ENCODE results near the gene IGF1R. TPM values are rescaled to one million over a fixed set of nuclear protein-coding genes. Genes with fewer than 3 reads are reported as not detected.

The IGF1R gene
- total and polyA plus RNA-seq, 2 of the 8 experiments (the other 6 are each of a cell fraction or from before 2014, with no cell fraction given): 32.9 to 109 TPM

- H3K27me3 ChIP-seq (replicated peaks in 1 of 4; ENCODE audit: control insufficient read depth in 3 of 4, extremely low read depth in 1 of 4, insufficient read depth in 3 of 4, low read length in 3 of 4): no peaks in the 10 kb centered on the region; a peak in 2 of 7 replicates
- H3K4ac ChIP-seq (replicated peaks; ENCODE audit: insufficient read length, low read depth, low read length): no peak overlapping the region
- H3K79me1 ChIP-seq (ENCODE audit: low read depth, low read length): no peaks in the 10 kb centered on the region
- no peak for DNase-seq (ENCODE audit: low read depth in 1 of 2, low spot score in 2 of 2)
- H2AK5ac ChIP-seq (ENCODE audit: low read depth, low read length): no peak overlapping the region
- no peak for FAIRE-seq
- no peaks in the 10 kb centered on the region for H3K23me2 ChIP-seq (ENCODE audit: low read depth, low read length)
- H2BK20ac ChIP-seq (ENCODE audit: low read length): no peak overlapping the region
- no peak overlapping the region for H2BK120ac ChIP-seq (replicated peaks; ENCODE audit: low read depth, low read length)
- no peak overlapping the region for H3K4me3 ChIP-seq (ENCODE audit: extremely low read depth in 1 of 4, insufficient read depth in 2 of 4, low read depth in 3 of 4, low read length in 4 of 4)
- no peak overlapping the region for H3K23ac ChIP-seq (ENCODE audit: insufficient read length)
- H3K27ac ChIP-seq (ENCODE audit: low read depth, low read length): no peak overlapping the region
- 86% methylated on average over 3 of the region's 3 CpGs; no CpG with 5 or more reads in 1 of the 2 experiments for WGBS, 2 experiments (ENCODE audit: extremely low coverage in 1 of 2, insufficient coverage in 1 of 2, insufficient read length in 1 of 2, insufficient replicate concordance in 2 of 2, low coverage in 1 of 2, low lambda C conversion rate in 2 of 2, missing lambda C conversion rate in 1 of 2)
- no peak overlapping the region for H2AFZ ChIP-seq (ENCODE audit: low read length)
- CTCF ChIA-PET (ENCODE audit: partially characterized antibody): interaction anchor here (0.9 to 2.1 kb wide), 3 partner anchors 57 to 560 kb away, joined by 3 to 10 read pairs (median 3); no protein-coding TSS in a partner anchor
- H2BK15ac ChIP-seq (ENCODE audit: low read length): no peak overlapping the region
- no peak overlapping the region for H3K14ac ChIP-seq (ENCODE audit: insufficient read length)
- no peak overlapping the region for H4K91ac ChIP-seq (replicated peaks; ENCODE audit: insufficient read length, low read length)
- H4K5ac ChIP-seq (ENCODE audit: insufficient read length, low read depth, low read length): no peak overlapping the region
- H2BK12ac ChIP-seq (ENCODE audit: low read depth, low read length): no peak overlapping the region
- no peaks in the 10 kb centered on the region for H3K36me3 ChIP-seq (ENCODE audit: control insufficient read depth in 2 of 4, insufficient read depth in 4 of 4, low read length in 3 of 4)
- peaks cover 0 to 5% of the 10 kb centered on the region in 2 experiments; a peak in 1 of 4 replicates for H3K9me3 ChIP-seq (ENCODE audit: insufficient read depth in 2 of 2, low read depth in 1 of 2, low read length in 1 of 2)
- peaks cover 0 to 4% (median 0%) of the 10 kb centered on the region in 4 experiments; a peak in 2 of 7 replicates for H3K4me1 ChIP-seq (replicated peaks in 1 of 4; ENCODE audit: control insufficient read depth in 3 of 4, insufficient read depth in 4 of 4, low read length in 3 of 4)
- H4K8ac ChIP-seq (ENCODE audit: extremely low read depth, insufficient read depth, low read length): no peak overlapping the region
- H3K4me2 ChIP-seq (ENCODE audit: insufficient read depth in 1 of 2, low read depth in 2 of 2, low read length in 2 of 2): no peak overlapping the region
- POLR2A ChIA-PET (ENCODE audit: partially characterized antibody): no interaction called here
- no peaks in the 10 kb centered on the region for H3K79me2 ChIP-seq (ENCODE audit: control insufficient read depth in 1 of 2, insufficient read depth in 2 of 2, low read length in 2 of 2)
- no peak overlapping the region for H3K18ac ChIP-seq (ENCODE audit: extremely low read depth, low read length)
- no peaks in the 10 kb centered on the region for H4K20me1 ChIP-seq (replicated peaks in 1 of 2; ENCODE audit: control insufficient read depth in 1 of 2, insufficient read depth in 2 of 2, low read length in 2 of 2)
- no peak overlapping the region for H2BK5ac ChIP-seq (ENCODE audit: low read depth, low read length)
- no peak overlapping the region for H3K9ac ChIP-seq (replicated peaks in 1 of 4; ENCODE audit: extremely low read depth in 1 of 4, low read depth in 3 of 4, low read length in 3 of 4)
- no peak overlapping the region for H3K56ac ChIP-seq (replicated peaks; ENCODE audit: insufficient read length, low read depth, low read length)
- TF ChIP-seq CHD2 (IDR thresholded peaks at IDR 0.05; ENCODE audit: low read length): no peak
- no peak for TF ChIP-seq TCF12 (IDR thresholded peaks at IDR 0.05; ENCODE audit: low read depth, low read length)
- no peak for TF ChIP-seq SUZ12 (IDR thresholded peaks at IDR 0.05; ENCODE audit: low read length)
- TF ChIP-seq, protein P1, sequence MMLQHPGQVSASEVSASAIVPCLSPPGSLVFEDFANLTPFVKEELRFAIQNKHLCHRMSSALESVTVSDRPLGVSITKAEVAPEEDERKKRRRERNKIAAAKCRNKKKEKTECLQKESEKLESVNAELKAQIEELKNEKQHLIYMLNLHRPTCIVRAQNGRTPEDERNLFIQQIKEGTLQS (IDR thresholded peaks at IDR 0.05; ENCODE audit: insufficient read depth, low read depth, low read length): no peak
- no peak for TF ChIP-seq CHD1 (IDR thresholded peaks at IDR 0.05; ENCODE audit: low read depth, low read length)
- TF ChIP-seq SIN3A (conservative IDR thresholded peaks at IDR 0.05 in 1 of 2, IDR thresholded peaks at IDR 0.05 in 1 of 2; ENCODE audit: low read depth in 1 of 2, low read length in 2 of 2): no peak
- no peak for TF ChIP-seq ZNF274 (IDR thresholded peaks at IDR 0.05; ENCODE audit: borderline replicate concordance, extremely low read depth, low read length)
- no peak for TF ChIP-seq SP4 (IDR thresholded peaks at IDR 0.05; ENCODE audit: low read length)
- no peak for TF ChIP-seq SIX5 (IDR thresholded peaks at IDR 0.05; ENCODE audit: low read depth, low read length)
- no peak for TF ChIP-seq RXRA (IDR thresholded peaks at IDR 0.05; ENCODE audit: insufficient read depth, low read depth, low read length)
- TF ChIP-seq BRCA1 (IDR thresholded peaks at IDR 0.05; ENCODE audit: low read depth, low read length): no peak
- TF ChIP-seq MAX (IDR thresholded peaks at IDR 0.05): no peak
- TF ChIP-seq KDM1A (IDR thresholded peaks at IDR 0.05; ENCODE audit: borderline replicate concordance, low read length): no peak
- no peak for TF ChIP-seq CEBPB (IDR thresholded peaks at IDR 0.05; ENCODE audit: low read depth, low read length)
- TF ChIP-seq EZH2 (IDR thresholded peaks at IDR 0.05; ENCODE audit: low read depth, low read length, severe bottlenecking): no peak
Observed at GRCh38 chr15:99002226-99002625, 353.9 kb downstream of the IGF1R start.
